ENCODE results near the gene FCRL5.

DNA sequence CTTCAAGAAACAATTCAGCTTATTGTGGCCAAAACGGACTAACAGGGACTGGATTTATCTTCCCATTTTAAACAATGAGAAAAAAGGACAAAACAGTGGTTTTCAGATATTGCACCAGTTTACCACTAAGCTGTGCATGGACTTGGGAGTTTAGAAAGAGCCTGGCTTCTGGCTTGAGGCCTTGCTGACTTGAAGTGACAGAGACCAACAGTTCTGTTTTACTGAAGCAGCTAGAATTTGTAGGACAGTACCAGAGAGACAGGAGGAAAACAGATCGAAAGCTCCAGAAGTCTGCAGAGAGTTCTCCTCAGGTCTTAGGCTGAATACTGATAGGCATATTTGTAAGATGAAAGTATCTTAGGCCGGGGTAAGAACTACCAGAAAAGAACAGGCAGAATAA is 25.1 kb upstream of the FCRL5 start:
- no peak for TF ChIP-seq EZH2phosphoT487 (IDR thresholded peaks at IDR 0.05; ENCODE audit: borderline replicate concordance)
- TF ChIP-seq, protein P1, sequence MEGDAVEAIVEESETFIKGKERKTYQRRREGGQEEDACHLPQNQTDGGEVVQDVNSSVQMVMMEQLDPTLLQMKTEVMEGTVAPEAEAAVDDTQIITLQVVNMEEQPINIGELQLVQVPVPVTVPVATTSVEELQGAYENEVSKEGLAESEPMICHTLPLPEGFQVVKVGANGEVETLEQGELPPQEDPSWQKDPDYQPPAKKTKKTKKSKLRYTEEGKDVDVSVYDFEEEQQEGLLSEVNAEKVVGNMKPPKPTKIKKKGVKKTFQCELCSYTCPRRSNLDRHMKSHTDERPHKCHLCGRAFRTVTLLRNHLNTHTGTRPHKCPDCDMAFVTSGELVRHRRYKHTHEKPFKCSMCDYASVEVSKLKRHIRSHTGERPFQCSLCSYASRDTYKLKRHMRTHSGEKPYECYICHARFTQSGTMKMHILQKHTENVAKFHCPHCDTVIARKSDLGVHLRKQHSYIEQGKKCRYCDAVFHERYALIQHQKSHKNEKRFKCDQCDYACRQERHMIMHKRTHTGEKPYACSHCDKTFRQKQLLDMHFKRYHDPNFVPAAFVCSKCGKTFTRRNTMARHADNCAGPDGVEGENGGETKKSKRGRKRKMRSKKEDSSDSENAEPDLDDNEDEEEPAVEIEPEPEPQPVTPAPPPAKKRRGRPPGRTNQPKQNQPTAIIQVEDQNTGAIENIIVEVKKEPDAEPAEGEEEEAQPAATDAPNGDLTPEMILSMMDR (conservative IDR thresholded peaks at IDR 0.05; ENCODE audit: low read length): peak; percentile 25
